ENCODE data around the gene BMP6.
"Not testable (repeated sequence)": the region's sequence is repeated elsewhere in the genome, so short reads cannot be mapped to it uniquely, and the experiment has no call there.

Gene BMP6

DNA sequence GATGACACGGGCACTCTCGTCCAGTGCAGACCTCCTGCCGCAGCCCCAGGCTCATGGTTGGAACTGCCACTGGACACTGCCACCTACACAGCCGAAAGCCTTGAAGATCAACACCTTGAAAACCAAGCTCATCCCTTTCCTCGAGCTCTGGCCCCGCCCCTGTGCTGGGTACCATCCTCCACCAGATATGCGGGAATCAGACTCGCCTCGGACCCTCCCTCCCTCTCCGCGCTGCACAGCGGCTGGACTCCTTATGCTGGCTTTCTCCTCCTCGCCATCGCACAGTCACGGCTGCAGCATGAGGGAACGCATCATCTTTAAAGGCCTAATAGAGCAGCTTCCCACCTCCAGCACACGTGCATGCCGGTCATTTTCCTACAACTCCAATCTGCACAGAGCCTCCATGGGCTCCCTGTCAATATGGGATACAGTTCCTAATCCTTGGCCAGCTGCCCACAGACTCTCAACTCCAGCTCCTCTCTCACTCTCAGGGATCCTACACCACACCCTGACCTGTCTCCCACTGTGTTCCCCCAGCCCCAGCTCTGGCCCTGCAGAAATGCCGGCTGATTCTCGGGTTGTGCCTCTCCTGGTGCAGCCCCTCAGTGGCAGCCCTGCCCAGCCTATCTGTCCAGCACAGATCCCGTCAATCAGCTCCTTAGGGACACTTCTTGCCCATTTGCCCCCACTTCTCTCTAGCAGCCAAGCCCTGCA is 161.5 kb downstream of the BMP6 start:
- DNase-seq (ENCODE audit: low read depth): no peak

- no peak for DNase-seq (ENCODE audit: low read depth)
Observed at GRCh38 chr6:7888587-7889357, 162.9 kb downstream of the BMP6 start.

DNA sequence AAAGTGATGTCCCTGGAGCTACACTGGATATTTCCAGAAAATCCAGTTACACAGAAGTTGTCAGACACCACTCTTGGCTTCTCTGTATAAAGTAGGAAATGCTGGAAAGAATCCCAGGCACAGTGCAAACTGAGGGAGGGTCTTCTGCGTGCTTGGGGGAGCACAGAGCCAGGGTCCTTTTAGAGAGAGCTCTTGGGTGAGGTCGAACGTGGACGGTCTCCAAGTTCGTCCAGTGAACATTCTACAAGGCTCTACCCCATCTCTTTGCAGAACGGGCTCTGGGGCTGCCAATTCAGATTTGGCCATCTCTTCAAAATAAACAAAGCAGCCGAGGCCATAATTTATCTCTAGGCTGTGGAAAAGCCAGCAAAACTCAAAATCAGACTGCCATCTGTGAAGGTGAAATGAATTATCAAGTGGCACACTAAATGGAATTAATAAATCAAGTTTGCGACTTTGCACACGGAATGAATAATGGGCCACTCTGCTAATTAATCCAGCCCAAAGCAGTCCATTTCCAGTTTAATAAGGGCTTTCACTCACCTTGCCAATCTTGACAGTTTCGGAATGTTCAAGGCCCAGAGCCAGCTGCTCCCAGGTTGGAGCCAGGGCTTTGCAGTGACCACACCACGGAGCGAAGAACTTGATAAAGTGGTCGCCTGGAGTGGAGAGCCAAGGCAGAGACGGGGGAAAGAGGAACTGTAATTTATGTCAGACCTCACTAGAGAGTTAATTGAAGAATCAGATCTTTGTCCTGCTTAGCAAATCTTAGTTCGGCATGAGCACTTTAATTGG is 165.4 kb downstream of the BMP6 start:
- no peak for DNase-seq (ENCODE audit: low read depth)

GRCh38 chr6:7892367-7892766 is 166.5 kb downstream of the BMP6 start:
- DNase-seq (ENCODE audit: low read depth): not testable (repeated sequence)

GRCh38 chr6:7893342-7893741 is 167.4 kb downstream of the BMP6 start:
- no peak for DNase-seq (ENCODE audit: low read depth)

DNA sequence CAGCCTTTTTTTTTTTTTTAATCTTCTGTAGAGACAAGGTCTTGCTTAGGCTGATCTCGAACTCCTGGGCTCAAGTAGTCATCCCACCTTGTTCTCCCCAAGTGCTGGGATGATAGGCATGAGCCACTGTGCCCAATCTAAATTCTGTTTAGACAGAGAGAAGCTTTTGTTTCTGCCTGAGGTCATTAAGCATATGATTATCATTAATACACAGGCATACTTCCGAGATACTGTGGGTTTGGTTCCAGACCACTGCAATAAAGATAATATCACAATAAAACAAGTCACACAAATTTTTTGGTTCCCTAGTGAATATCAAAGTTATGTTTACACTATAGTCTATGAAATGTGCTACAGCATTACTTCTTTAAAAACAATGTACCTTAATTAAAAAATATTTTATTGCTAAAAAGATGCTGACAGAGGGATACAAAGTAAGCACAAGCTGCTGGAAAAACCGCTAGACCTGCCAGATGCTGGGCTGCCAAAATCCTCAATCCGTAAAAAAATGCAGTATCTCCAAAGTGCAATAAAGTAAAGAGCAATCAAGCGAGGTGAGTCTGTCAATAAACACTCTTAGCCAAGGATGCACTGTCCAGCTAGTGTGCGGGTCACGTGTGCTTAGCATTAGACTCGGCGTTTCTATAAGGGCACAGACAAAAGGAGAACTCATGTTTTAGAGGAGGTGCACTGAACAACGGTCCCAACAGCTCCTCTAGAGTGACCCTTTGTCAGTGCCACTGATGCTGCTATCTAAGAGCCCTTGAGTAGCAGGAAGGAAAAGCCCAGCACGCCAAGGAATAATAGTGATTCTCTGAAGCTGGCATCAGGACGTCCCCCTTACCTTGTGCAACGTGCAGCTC is 168.6 kb downstream of the BMP6 start:
- no peak for DNase-seq (ENCODE audit: low read depth)

GRCh38 chr6:7895125-7895423 is 169.2 kb downstream of the BMP6 start:
- DNase-seq (ENCODE audit: low read depth): no peak

DNA sequence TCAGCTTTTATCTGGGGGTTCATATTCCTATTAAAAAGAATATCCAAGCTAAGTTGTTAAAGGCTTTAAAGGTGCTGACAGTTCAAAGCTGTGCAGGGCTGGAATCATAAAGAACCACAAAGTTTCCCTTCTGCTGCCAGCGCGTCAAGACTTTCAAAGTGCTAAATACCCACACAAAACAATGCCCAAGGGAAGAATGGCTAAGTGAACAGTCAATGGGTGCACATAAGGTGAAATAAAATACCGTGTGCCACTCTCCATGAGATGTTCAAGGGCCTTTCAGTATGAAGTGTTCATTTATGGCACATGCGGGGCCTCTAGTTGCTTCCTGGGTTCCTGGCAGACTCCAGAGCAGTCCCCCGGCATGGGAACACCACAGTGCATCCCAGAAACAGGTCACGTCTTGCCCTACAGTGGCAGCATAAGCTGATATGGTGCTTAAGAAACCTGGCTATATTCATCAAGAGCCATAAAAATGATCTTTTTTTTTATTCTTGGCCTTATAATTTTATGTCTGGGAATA is 170.6 kb downstream of the BMP6 start:
- DNase-seq (ENCODE audit: low read depth): no peak

DNA sequence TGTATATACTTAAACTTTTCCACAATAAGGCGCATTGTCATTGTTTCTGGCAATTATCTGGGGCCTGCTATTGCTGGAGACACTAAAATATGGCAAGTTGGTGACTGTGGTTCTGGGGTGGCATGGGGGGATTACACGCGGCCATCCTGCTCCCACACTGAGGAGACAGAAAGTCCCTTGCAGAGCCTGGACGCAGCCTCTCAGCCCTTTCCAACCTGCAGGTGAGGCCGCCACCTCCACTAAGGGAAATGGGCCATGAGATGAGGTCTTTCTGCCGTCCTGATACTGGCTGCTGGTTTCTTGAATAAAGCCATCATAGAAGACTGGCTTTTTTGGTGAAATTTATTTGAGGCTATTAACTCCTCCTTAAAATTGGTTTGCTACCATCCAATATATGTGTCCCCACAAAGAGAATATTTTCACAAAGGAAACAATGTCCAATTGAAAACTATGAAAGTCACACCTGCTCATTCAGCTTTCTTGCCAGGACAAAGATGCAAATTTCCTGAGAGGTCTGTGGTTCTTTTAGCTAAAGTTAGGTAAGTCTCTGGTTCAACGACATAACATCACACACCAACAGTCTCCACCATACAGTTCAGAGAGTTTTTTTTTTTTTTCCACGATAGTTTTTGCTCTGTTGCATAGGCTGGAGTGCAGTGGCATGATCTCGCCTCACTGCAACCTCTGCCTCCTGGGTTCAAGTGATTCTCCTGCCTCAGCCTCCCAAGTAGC is 171.7 kb downstream of the BMP6 start:
- DNase-seq (ENCODE audit: low read depth): no peak

DNA sequence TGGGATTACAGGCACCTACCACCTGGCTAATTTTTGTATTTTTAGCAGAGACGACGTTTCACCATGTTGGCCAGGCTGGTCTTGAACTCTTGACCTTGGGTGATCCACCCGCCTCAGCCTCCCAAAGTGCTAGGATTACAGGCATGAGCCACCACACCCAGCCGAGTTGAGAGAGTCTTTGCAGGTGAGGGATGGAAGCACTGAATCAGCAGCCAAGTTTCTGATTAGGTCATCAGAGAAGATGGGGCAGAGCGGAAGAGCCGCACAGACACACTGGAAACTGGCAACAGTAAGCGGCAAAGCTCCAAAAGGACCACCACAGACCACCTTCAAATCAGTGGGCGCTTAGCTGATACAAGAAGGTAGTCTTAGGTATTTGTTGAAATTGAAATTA is 172.3 kb downstream of the BMP6 start:
- not testable (repeated sequence) for DNase-seq (ENCODE audit: low read depth)

GRCh38 chr6:7899101-7899888 is 173.4 kb downstream of the BMP6 start:
- no peak for DNase-seq (ENCODE audit: low read depth)

DNA sequence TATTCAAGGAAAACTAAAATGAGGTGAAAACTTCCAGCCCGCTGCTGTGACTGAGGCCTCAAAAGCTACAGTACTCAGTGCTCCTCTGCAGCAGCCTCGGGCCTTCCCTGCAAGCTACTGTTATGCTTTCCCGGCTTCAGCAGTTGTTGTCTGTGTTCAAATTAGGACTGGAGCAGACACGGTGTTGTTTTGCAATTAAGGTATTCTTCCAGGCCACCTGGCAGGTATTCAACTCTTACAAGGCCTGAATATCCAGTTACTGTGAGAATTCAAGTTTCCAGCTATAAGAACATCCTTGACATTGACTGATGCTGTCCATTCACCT is 174.0 kb downstream of the BMP6 start:
- DNase-seq (ENCODE audit: low read depth): no peak

DNA sequence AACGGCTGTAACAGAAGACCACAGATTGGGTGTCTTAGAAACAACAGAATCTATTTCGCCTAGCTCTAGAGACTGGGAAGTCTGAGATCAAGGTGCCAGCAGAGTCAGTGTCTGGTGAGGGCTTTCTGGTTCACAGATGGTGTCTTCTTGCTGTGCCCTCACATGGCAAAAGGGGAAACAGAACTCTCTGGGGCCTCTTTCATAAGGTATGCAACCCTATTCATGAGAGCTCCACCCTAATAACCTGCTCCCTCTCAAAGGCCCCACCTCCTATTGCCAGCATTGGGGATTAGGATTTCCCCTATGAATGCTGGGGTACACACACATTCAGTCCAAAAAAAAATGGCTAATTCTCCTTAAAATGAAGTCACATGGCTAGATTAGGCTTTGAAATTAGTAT is 174.7 kb downstream of the BMP6 start:
- no peak for DNase-seq (ENCODE audit: low read depth)

- DNase-seq (ENCODE audit: low read depth): no peak
Observed at GRCh38 chr6:7901056-7901455, 175.2 kb downstream of the BMP6 start.

- no peak for DNase-seq (ENCODE audit: low read depth)
Observed at GRCh38 chr6:7901780-7902179, 175.9 kb downstream of the BMP6 start.

DNA sequence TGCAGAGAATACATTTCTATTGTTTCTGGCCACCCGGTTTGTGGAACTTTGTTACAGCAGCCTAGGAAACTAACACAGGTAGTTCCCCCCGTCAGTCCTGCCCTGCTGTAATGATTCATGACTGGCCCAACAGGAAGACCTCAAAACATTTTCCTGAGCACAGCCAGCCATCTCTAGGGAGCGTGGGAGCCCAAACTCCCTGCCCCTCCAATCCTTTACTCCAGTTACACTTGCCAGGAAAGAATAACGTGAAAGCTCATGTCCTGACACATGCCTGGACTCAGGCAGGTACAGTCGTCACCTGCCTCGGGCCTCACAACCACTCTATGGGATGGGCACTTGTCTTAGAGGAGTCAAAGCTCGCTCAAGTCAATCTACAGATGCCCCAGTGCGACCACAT is 176.3 kb downstream of the BMP6 start:
- DNase-seq (ENCODE audit: low read depth): no peak

- no peak for DNase-seq (ENCODE audit: low read depth)
Observed at GRCh38 chr6:7902867-7903266, 177.0 kb downstream of the BMP6 start.

GRCh38 chr6:7903673-7904072 is 177.8 kb downstream of the BMP6 start:
- DNase-seq (ENCODE audit: low read depth): no peak

GRCh38 chr6:7904654-7905319 is 178.9 kb downstream of the BMP6 start:
- DNase-seq (ENCODE audit: low read depth): no peak

DNA sequence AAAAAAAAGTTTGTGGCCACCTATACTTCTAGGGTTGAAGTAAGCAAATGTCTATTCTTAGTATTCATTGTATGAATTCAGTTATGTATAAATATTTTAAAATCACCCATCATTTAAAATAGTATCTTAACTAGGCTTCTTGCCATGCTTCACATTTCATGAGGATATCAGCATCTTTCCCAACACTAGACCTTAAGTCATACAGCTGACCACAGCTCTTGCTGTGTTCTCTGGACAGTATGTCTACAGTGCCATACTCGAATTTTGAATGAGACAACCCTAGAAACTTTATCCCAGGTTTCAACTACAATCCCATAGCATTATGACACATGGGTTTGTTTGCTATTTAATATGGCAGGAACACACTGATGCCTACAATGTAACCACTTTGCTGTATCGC is 179.5 kb downstream of the BMP6 start:
- DNase-seq (ENCODE audit: low read depth): no peak
